Breast epithelium (tissue), 4 donors: ENCODE measurements around the gene FAM131A. TPM values are rescaled to one million over a fixed set of nuclear protein-coding genes. Genes with fewer than 3 reads are reported as not detected.

Experiments
- DNase-seq, 2 donors: peaks; one replicate each; pipeline ENCODE4 v3.0.0-alpha.2; 2019; ENCODE audit warnings: low spot score in 2 of 2
- H3K27ac ChIP-seq, 2 donors: fragments of 200-600 bp; sonication (generic) in 1 of 2; one replicate each; pipeline ENCODE4 v1.5.1; 2016 to 2019; ENCODE audit warnings: mild to moderate bottlenecking in 1 of 2
- H3K27me3 ChIP-seq, 2 donors: fragments of 200-600 bp; sonication (generic) in 1 of 2; one replicate each; pipeline versions ENCODE4 v1.5.1 to v1.6.0; 2017 to 2019; ENCODE audit warnings: control low read depth in 1 of 2, mild to moderate bottlenecking in 1 of 2
- H3K36me3 ChIP-seq: fragments of 200-600 bp; one replicate; pipeline ENCODE4 v1.5.1; 2019
- H3K4me1 ChIP-seq, 2 donors: fragments of 200-600 bp; sonication (generic); one replicate each; pipeline ENCODE4 v1.5.1; 2016 to 2019; ENCODE audit warnings: control low read depth in 1 of 2
- H3K4me3 ChIP-seq, 3 donors: fragments of 200-600 bp; sonication (generic); 1 replicate in 2 of 3; 2 replicates in 1 of 3; pipeline ENCODE4 v1.5.1; 2016 to 2019; ENCODE audit warnings: mild to moderate bottlenecking in 3 of 3, moderate library complexity in 2 of 3
- H3K9me3 ChIP-seq, 2 donors: fragments of 200-600 bp; sonication (generic) in 1 of 2; one replicate each; pipeline ENCODE4 v1.5.1; 2016 to 2019; ENCODE audit warnings: control low read depth in 1 of 2
- POLR2A ChIP-seq: fragments of 450-650 bp; IDR thresholded peaks from one replicate; pipeline ENCODE4 v1.6.1; 2016; ENCODE audit warnings: antibody characterized with exemption, mild to moderate bottlenecking, moderate library complexity
- POLR2AphosphoS5 ChIP-seq, 3 donors: sonication (generic); formaldehyde crosslinking; IDR thresholded peaks; one replicate each; pipeline ENCODE4 v1.6.1; 2017; ENCODE audit warnings: antibody characterized with exemption in 3 of 3
- intact Hi-C: fragments of 100-400 bp; cut with DNase I; formaldehyde crosslinking; loops from one replicate; pipeline ENCODE4 v1.15.1; 2023; ENCODE audit warnings: low total_unique reads
- total RNA-seq, 3 donors: library from RNA; depleted of rRNA; stranded (reverse); fragments of >200 nt; gene quantifications; one replicate each; pipeline ENCODE4 v1.1.0, GENCODE V29; 2016
- TF ChIP-seq, protein P1 (sequence below), 3 donors: fragments of 450-650 bp; IDR thresholded peaks; one replicate each; pipeline ENCODE4 v1.5.1; 2016 to 2017; ENCODE audit warnings: antibody characterized with exemption in 3 of 3, mild to moderate bottlenecking in 3 of 3, moderate library complexity in 3 of 3

Gene FAM131A, protein sequence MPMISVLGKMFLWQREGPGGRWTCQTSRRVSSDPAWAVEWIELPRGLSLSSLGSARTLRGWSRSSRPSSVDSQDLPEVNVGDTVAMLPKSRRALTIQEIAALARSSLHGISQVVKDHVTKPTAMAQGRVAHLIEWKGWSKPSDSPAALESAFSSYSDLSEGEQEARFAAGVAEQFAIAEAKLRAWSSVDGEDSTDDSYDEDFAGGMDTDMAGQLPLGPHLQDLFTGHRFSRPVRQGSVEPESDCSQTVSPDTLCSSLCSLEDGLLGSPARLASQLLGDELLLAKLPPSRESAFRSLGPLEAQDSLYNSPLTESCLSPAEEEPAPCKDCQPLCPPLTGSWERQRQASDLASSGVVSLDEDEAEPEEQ
- total RNA-seq, result 10 to 100 TPM; 18.7 to 32.4 (median 26.5) TPM

DNA sequence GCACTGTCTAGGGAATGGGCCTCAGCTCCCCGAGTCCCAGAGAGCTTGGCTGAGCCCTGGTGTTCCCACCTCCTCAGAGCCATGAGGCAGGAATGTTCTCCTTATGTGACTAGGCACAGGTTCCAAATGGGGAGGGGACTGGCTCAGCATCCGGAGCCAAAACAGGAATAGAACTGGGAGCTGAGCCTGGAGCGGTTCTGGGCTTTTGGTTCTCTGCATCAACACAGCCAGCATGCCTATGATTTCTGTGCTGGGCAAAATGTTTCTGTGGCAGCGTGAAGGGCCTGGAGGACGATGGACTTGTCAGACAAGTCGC, at the start of gene FAM131A:
FAM131A (plus strand) TSS at position 202 of the 316 bp plus-strand sequence; CDS start at position 233, 31 bp downstream.
- Histone ChIP-seq H3K9me3 (no peaks in the 10 kb centered on the region), H3K27me3 (no peaks in the 10 kb centered on the region), H3K4me1 (peaks cover 8 to 11% of the 10 kb centered on the region in 2 donors), H3K36me3 (peaks cover 5% of the 10 kb centered on the region), H3K4me3 (peak within 1 kb of the TSS; percentile 83 to 87 (median 84)), H3K27ac (peak within 1 kb of the TSS; percentile 98)
- peak in 1 of 3 donors; percentile 21 for TF ChIP-seq POLR2AphosphoS5 (IDR thresholded peaks at IDR 0.05)
- TF ChIP-seq POLR2A, result no peak
- intact Hi-C loops, result no loop called here
- DNase-seq, result peak in 1 of 2 donors; percentile 72

DNA sequence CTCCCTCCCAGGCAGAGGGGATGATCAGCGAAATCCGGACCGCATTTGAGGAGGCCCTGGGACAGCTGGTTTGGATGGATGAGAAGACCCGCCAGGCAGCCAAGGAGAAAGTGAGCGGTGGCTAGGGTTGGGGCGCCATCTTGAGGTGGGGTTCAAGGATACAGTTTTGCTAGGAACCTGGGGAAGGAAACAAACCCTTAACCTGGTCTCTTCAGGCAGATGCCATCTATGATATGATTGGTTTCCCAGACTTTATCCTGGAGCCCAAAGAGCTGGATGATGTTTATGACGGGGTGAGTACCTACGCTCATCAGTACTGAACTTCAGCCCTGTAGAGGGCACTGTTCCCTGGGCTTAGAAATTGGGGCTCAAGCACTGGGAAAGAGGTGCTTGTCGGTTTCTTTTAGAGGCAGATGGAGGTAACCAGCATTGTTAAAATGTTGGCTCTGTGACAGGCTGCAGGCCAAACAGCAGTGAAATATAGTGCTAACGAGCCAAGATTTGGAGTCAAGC, 47.9 kb upstream of the FAM131A start:
- TF ChIP-seq POLR2AphosphoS5 (IDR thresholded peaks at IDR 0.05), result no peak
- TF ChIP-seq, protein P1, sequence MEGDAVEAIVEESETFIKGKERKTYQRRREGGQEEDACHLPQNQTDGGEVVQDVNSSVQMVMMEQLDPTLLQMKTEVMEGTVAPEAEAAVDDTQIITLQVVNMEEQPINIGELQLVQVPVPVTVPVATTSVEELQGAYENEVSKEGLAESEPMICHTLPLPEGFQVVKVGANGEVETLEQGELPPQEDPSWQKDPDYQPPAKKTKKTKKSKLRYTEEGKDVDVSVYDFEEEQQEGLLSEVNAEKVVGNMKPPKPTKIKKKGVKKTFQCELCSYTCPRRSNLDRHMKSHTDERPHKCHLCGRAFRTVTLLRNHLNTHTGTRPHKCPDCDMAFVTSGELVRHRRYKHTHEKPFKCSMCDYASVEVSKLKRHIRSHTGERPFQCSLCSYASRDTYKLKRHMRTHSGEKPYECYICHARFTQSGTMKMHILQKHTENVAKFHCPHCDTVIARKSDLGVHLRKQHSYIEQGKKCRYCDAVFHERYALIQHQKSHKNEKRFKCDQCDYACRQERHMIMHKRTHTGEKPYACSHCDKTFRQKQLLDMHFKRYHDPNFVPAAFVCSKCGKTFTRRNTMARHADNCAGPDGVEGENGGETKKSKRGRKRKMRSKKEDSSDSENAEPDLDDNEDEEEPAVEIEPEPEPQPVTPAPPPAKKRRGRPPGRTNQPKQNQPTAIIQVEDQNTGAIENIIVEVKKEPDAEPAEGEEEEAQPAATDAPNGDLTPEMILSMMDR (IDR thresholded peaks at IDR 0.05), result peak in 2 of 3 donors; percentile 29 to 41
- no peaks in the 10 kb centered on the region for H3K9me3 ChIP-seq
- intact Hi-C loops, result no loop called here
- no peak overlapping the region for H3K4me3 ChIP-seq
- no peaks in the 10 kb centered on the region for H3K36me3 ChIP-seq
- DNase-seq, result no peak
- no peaks in the 10 kb centered on the region for H3K4me1 ChIP-seq
- H3K27me3 ChIP-seq, result no peaks in the 10 kb centered on the region
- H3K27ac ChIP-seq, result no peak overlapping the region

DNA sequence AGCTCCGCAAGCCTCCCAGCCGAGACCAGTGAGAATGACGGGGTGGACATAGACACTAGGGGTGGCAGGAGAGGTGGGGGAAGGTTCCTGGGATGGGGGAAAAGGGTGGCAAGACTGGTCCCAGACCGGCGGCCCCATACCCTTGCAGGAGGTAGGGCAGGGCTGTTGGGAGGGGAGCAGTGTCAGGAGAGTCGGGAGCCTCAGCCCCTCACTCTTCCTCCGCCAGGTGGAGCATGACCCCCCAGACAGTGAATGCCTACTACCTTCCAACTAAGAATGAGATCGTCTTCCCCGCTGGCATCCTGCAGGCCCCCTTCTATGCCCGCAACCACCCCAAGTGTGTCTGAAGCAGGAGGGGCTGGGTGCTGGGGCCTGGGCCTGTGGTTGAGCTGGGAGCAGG, 47.1 kb upstream of the FAM131A start:
- Histone ChIP-seq H3K4me1 (no peaks in the 10 kb centered on the region), H3K9me3 (no peaks in the 10 kb centered on the region), H3K4me3 (no peak overlapping the region), H3K27me3 (no peaks in the 10 kb centered on the region), H3K27ac (no peak overlapping the region), H3K36me3 (no peaks in the 10 kb centered on the region)
- no peak for DNase-seq
- TF ChIP-seq POLR2A (no peak), POLR2AphosphoS5 (IDR thresholded peaks at IDR 0.05) (no peak)
- TF ChIP-seq, protein P1 (IDR thresholded peaks at IDR 0.05), result no peak
- intact Hi-C loops, result loop anchor here (5.0 kb wide), 1 partner anchor 897 kb away; no protein-coding TSS in a partner anchor

GRCh38 chr3:184291044-184291737, 46.2 kb upstream of the FAM131A start:
- DNase-seq, result no peak
- intact Hi-C loops, result loop anchor here (5.0 kb wide), 1 partner anchor 896 kb away; no protein-coding TSS in a partner anchor
- no peak overlapping the region for H3K4me3 ChIP-seq
- no peaks in the 10 kb centered on the region for H3K4me1 ChIP-seq
- H3K36me3 ChIP-seq, result no peaks in the 10 kb centered on the region
- H3K9me3 ChIP-seq, result no peaks in the 10 kb centered on the region
- no peak overlapping the region for H3K27ac ChIP-seq
- H3K27me3 ChIP-seq, result no peaks in the 10 kb centered on the region
- TF ChIP-seq, protein P1 (IDR thresholded peaks at IDR 0.05), result no peak
- TF ChIP-seq POLR2A (no peak), POLR2AphosphoS5 (IDR thresholded peaks at IDR 0.05) (no peak)

- no peak for DNase-seq
- TF ChIP-seq, protein P1 (IDR thresholded peaks at IDR 0.05), result no peak
- TF ChIP-seq POLR2A (no peak), POLR2AphosphoS5 (IDR thresholded peaks at IDR 0.05) (no peak)
- Histone ChIP-seq H3K4me1 (no peaks in the 10 kb centered on the region), H3K27ac (no peak overlapping the region), H3K9me3 (no peaks in the 10 kb centered on the region), H3K27me3 (no peaks in the 10 kb centered on the region), H3K4me3 (no peak overlapping the region), H3K36me3 (no peaks in the 10 kb centered on the region)
- intact Hi-C loops, result loop anchor here (5.0 kb wide), 1 partner anchor 895 kb away; no protein-coding TSS in a partner anchor
These were observed 45.5 kb upstream of the FAM131A start for GRCh38 chr3:184291738-184292445.
